ENCODE measurements around the gene TSFM.

The TSFM gene

GRCh38 chr12:57749061-57749460, 33.5 kb upstream of the TSFM start:
- H4K20me1 ChIP-seq (ENCODE audit: insufficient read depth, low read length) = peaks cover 18% of the 10 kb centered on the region
- peaks cover 53% of the 10 kb centered on the region for H3K4me1 ChIP-seq (ENCODE audit: insufficient read depth, low read length)
- H3K27ac ChIP-seq (ENCODE audit: low read length) = no peak overlapping the region
- ATAC-seq (ENCODE audit: insufficient read depth, low read depth) (no peak), DNase-seq (no peak)
- H3K36me3 ChIP-seq (ENCODE audit: insufficient read depth, low read length) = peaks cover 51% of the 10 kb centered on the region
- no peak overlapping the region for H3K4me3 ChIP-seq (ENCODE audit: low read depth in 1 of 2, low read length in 2 of 2)
- H3K79me2 ChIP-seq (ENCODE audit: insufficient read depth, low read length) = peaks cover 41% of the 10 kb centered on the region
- no peak overlapping the region for H2AFZ ChIP-seq (ENCODE audit: low read depth, low read length)
- H3K9me3 ChIP-seq (ENCODE audit: insufficient read depth, low read length, severe bottlenecking) = no peaks in the 10 kb centered on the region
- TF ChIP-seq EZH2 (IDR thresholded peaks at IDR 0.05; ENCODE audit: borderline replicate concordance, low read depth, low read length, severe bottlenecking) (no peak), CTCF (IDR thresholded peaks at IDR 0.05; ENCODE audit: borderline replicate concordance, extremely low read depth, low read length, poor library complexity, severe bottlenecking) (no peak)
- no peak overlapping the region for H3K4me2 ChIP-seq (ENCODE audit: insufficient read depth, low read length)
- no peak overlapping the region for H3K9ac ChIP-seq (ENCODE audit: low read depth, low read length)
- H3K27me3 ChIP-seq (ENCODE audit: insufficient read depth, low read length, poor library complexity) = no peaks in the 10 kb centered on the region

- TF ChIP-seq CTCF (IDR thresholded peaks at IDR 0.05; ENCODE audit: borderline replicate concordance, extremely low read depth, low read length, poor library complexity, severe bottlenecking) = no peak
- TF ChIP-seq EZH2 (IDR thresholded peaks at IDR 0.05; ENCODE audit: borderline replicate concordance, low read depth, low read length, severe bottlenecking) = no peak
- no peak for ATAC-seq (ENCODE audit: insufficient read depth, low read depth)
These were observed 31.8 kb upstream of the TSFM start for GRCh38 chr12:57750561-57751431.

GRCh38 chr12:57751432-57751787, 31.2 kb upstream of the TSFM start:
- Histone ChIP-seq H3K36me3 (ENCODE audit: insufficient read depth, low read length) (peaks cover 50% of the 10 kb centered on the region), H3K79me2 (ENCODE audit: insufficient read depth, low read length) (peaks cover 45% of the 10 kb centered on the region), H3K4me2 (ENCODE audit: insufficient read depth, low read length) (peak overlapping the region; percentile 93), H3K4me1 (ENCODE audit: insufficient read depth, low read length) (peaks cover 52% of the 10 kb centered on the region), H3K27me3 (ENCODE audit: insufficient read depth, low read length, poor library complexity) (no peaks in the 10 kb centered on the region), H3K9ac (ENCODE audit: low read depth, low read length) (peak overlapping the region; percentile 99), H4K20me1 (ENCODE audit: insufficient read depth, low read length) (peaks cover 20% of the 10 kb centered on the region), H3K4me3 (ENCODE audit: low read depth in 1 of 2, low read length in 2 of 2) (peak overlapping the region; percentile 73 to 85), H2AFZ (ENCODE audit: low read depth, low read length) (peak overlapping the region; percentile 89), H3K27ac (ENCODE audit: low read length) (peak overlapping the region; percentile 94), H3K9me3 (ENCODE audit: insufficient read depth, low read length, severe bottlenecking) (no peaks in the 10 kb centered on the region)
- ATAC-seq (ENCODE audit: insufficient read depth, low read depth) (no peak), DNase-seq (no peak)
- TF ChIP-seq EZH2 (IDR thresholded peaks at IDR 0.05; ENCODE audit: borderline replicate concordance, low read depth, low read length, severe bottlenecking) = no peak
- no peak for TF ChIP-seq CTCF (IDR thresholded peaks at IDR 0.05; ENCODE audit: borderline replicate concordance, extremely low read depth, low read length, poor library complexity, severe bottlenecking)

More at GRCh38 chr12:57750561-57751431, 31.8 kb upstream of the TSFM start:
- Histone ChIP-seq H3K36me3 (ENCODE audit: insufficient read depth, low read length) (peaks cover 51% of the 10 kb centered on the region), H3K9me3 (ENCODE audit: insufficient read depth, low read length, severe bottlenecking) (no peaks in the 10 kb centered on the region), H3K4me3 (ENCODE audit: low read depth in 1 of 2, low read length in 2 of 2) (peak overlapping the region; percentile 73 to 85; a peak in 3 of 4 replicates), H4K20me1 (ENCODE audit: insufficient read depth, low read length) (peaks cover 18% of the 10 kb centered on the region), H3K4me2 (ENCODE audit: insufficient read depth, low read length) (peak overlapping the region; percentile 93), H2AFZ (ENCODE audit: low read depth, low read length) (no peak overlapping the region), H3K27ac (ENCODE audit: low read length) (peak overlapping the region; percentile 94), H3K9ac (ENCODE audit: low read depth, low read length) (peak overlapping the region; percentile 99), H3K79me2 (ENCODE audit: insufficient read depth, low read length) (peaks cover 39% of the 10 kb centered on the region), H3K4me1 (ENCODE audit: insufficient read depth, low read length) (peaks cover 52% of the 10 kb centered on the region), H3K27me3 (ENCODE audit: insufficient read depth, low read length, poor library complexity) (no peaks in the 10 kb centered on the region)
- no peak for DNase-seq
